ENCODE data around the gene ITIH4. TPM values are rescaled to one million over a fixed set of nuclear protein-coding genes. Genes with fewer than 3 reads are reported as not detected.

Gene ITIH4
- total RNA-seq, 1 donor from 2014 or later = 1.9 TPM

- DNase-seq = no peak
Measured at GRCh38 chr3:52847726-52848125, 17.3 kb upstream of the ITIH4 start.

GRCh38 chr3:52847241-52847640 lies 16.8 kb upstream of the ITIH4 start:
- no peak for DNase-seq

- peak; percentile 20 for DNase-seq
Measured at GRCh38 chr3:52846432-52846965, 16.0 kb upstream of the ITIH4 start.

GRCh38 chr3:52845691-52846431 lies 15.4 kb upstream of the ITIH4 start:
- peak; percentile 32 for DNase-seq

GRCh38 chr3:52845157-52845556 lies 14.7 kb upstream of the ITIH4 start:
- DNase-seq = peak; percentile 15

GRCh38 chr3:52844290-52844975 lies 14.0 kb upstream of the ITIH4 start:
- no peak for DNase-seq

GRCh38 chr3:52843881-52844280 lies 13.4 kb upstream of the ITIH4 start:
- DNase-seq = no peak

- DNase-seq = no peak
Measured at GRCh38 chr3:52843108-52843865, 12.8 kb upstream of the ITIH4 start.

- no peak for DNase-seq
Measured at GRCh38 chr3:52842424-52842823, 12.0 kb upstream of the ITIH4 start.

- DNase-seq = no peak
Measured at GRCh38 chr3:52841981-52842340, 11.5 kb upstream of the ITIH4 start.

- DNase-seq = no peak
Measured at GRCh38 chr3:52841211-52841980, 10.9 kb upstream of the ITIH4 start.

- no peak for DNase-seq
Measured at GRCh38 chr3:52839892-52840545, 9.5 kb upstream of the ITIH4 start.

- DNase-seq = no peak
Measured at GRCh38 chr3:52839268-52839575, 8.8 kb upstream of the ITIH4 start.

- no peak for DNase-seq
Measured at GRCh38 chr3:52838561-52839267, 8.2 kb upstream of the ITIH4 start.

GRCh38 chr3:52836986-52837385 lies 6.5 kb upstream of the ITIH4 start:
- no peak for DNase-seq

GRCh38 chr3:52836471-52836845 lies 6.0 kb upstream of the ITIH4 start:
- DNase-seq = no peak

GRCh38 chr3:52835766-52836470 lies 5.4 kb upstream of the ITIH4 start:
- DNase-seq = no peak

- DNase-seq = no peak
Measured at GRCh38 chr3:52834871-52835501, 4.5 kb upstream of the ITIH4 start, which contains the start of gene MUSTN1. MUSTN1 (minus strand) TSS chr3:52835019; CDS start chr3:52834948, 71 bp downstream.

GRCh38 chr3:52833202-52833601 lies 2.7 kb upstream of the ITIH4 start:
- DNase-seq = no peak
